DOHH2 (cell line): Measurements from ENCODE around the gene NEK10.

ENCODE experiments used
- CTCF ChIP-seq: fragments of 200-600 bp; sonication (generic); IDR thresholded peaks from one replicate; pipeline ENCODE4 v1.5.1; 2014; ENCODE audit warnings: antibody characterized with exemption, mild to moderate bottlenecking, low read depth, low read length; ENCODE audit not compliant: poor library complexity, severe bottlenecking
- EZH2phosphoT487 ChIP-seq: fragments of 200-600 bp; sonication (generic); IDR thresholded peaks from 2 replicates; pipeline ENCODE4 v1.6.1; 2017; ENCODE audit warnings: borderline replicate concordance, mild to moderate bottlenecking, antibody characterized with exemption, low read length, moderate library complexity, mixed read lengths

- no peak for TF ChIP-seq EZH2phosphoT487
- no peak for TF ChIP-seq CTCF
Observed at GRCh38 chr3:27171113-27171512, 198.1 kb downstream of the NEK10 start.
